RPMI8226 (cell line): ENCODE data around the gene MYBPC2.

Experiments
- DNase-seq: peaks from one replicate; pipeline ENCODE4 v3.0.0-alpha.2; 2015

The MYBPC2 gene

GRCh38 chr19:50501568-50502475 is 69.1 kb downstream of the MYBPC2 start:
- no peak for DNase-seq

- no peak for DNase-seq
Measured at GRCh38 chr19:50505856-50506611, 73.3 kb downstream of the MYBPC2 start.

GRCh38 chr19:50506700-50507099 is 74.0 kb downstream of the MYBPC2 start:
- no peak for DNase-seq

- no peak for DNase-seq
Measured at GRCh38 chr19:50507376-50507775, 74.7 kb downstream of the MYBPC2 start.

- DNase-seq = no peak
Measured at GRCh38 chr19:50508843-50509190, 76.1 kb downstream of the MYBPC2 start.

GRCh38 chr19:50509366-50509765 is 76.7 kb downstream of the MYBPC2 start:
- DNase-seq = no peak

GRCh38 chr19:50510121-50510670 is 77.5 kb downstream of the MYBPC2 start:
- DNase-seq = no peak

GRCh38 chr19:50510700-50511068 is 78.0 kb downstream of the MYBPC2 start:
- no peak for DNase-seq

GRCh38 chr19:50511069-50511822 is 78.6 kb downstream of the MYBPC2 start, which contains the start of gene JOSD2:
Gene JOSD2 (minus strand): TSS chr19:50511191. CDS start chr19:50510431, 760 bp downstream.
- peak; percentile 99 for DNase-seq

GRCh38 chr19:50512112-50512998 is 79.7 kb downstream of the MYBPC2 start:
- no peak for DNase-seq

- DNase-seq = no peak
Measured at GRCh38 chr19:50512999-50513745, 80.5 kb downstream of the MYBPC2 start.

- DNase-seq = peak; percentile 28
Measured at GRCh38 chr19:50513746-50514345, 81.2 kb downstream of the MYBPC2 start, which contains the start of gene ASPDH. Gene ASPDH (minus strand): TSS chr19:50513913. CDS start chr19:50513823, 90 bp downstream.

- no peak for DNase-seq
Measured at GRCh38 chr19:50514346-50515167, 81.9 kb downstream of the MYBPC2 start.

GRCh38 chr19:50515168-50515561 is 82.5 kb downstream of the MYBPC2 start:
- DNase-seq = no peak
